ENCODE data around the gene PRDM15.

The PRDM15 gene

DNA sequence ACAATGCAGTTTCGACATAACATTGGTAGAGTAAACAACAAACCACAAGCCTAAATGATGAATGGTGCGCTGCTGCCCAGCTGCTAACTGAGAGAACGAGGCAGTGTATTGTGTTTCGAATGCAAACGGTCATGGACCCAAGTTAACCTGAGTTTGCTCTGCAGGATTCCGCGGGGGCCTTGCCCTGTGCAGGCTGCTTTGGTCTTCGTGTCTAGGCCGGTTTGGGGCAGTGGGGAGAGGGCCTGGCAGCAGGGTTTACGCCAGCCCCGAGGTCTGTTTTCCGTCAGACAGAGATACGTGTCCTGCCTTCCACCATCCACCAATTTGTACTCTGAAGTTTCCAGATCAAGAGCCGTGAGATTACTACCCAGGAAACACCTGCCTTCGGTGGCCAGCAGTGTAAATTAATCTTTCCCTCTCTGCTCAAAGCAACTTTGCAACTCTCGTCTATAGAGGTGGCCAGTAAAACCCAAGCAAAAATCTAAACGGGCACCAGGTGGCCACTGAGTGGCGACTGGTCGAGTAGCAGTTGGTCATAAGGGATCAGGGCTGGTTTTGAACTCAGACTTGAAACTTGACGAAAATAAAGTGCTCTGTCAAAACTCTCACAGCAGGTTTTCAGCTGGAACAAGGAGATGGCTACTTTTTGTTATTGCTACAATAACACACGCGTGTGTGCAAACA is 6.3 kb upstream of the PRDM15 start:
- no peak for DNase-seq

DNA sequence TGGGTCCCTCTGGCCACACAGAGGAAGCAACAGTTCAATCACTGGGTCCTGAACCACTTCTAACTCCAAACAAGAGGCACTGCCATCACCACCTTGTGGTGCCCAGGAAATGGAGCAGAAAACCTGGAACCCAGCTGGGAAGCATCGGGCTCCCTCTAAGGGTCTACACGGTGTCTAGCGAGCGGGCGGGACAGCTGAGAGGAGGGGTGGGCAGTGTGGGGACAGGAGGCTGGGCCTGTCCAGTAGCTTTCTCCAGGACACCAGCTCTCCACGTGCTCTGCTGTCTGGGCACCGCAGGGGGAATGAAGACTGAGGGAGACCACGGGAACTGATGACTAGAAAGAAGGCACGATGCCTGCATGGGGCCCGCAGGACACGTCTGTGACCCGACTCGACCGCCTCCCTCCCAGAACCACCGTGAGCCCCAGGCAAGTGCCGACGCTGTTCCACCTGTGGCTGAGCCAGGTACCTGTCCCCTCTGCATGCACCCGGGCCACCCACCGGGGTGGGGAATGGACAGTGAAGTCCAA is 5.4 kb upstream of the PRDM15 start:
- no peak for DNase-seq

DNA sequence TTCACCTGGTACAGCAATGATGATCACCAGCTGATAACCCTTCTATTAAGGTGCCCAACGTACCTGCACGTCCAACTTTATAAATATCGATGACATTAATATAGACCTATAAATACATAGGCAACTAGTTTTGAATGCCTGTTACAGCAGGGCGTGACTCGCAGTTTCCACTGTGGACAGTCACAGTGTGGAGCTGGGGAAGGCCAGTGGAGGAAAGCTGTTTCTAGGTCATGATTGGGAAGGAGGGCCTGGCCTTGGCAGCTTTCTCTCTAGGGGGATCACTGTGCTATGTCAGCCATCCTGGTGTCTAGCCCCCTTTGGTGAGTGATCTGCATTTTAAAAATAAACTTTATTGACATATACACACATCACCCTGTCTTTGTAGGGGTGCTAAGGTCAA is 4.4 kb upstream of the PRDM15 start:
- no peak for DNase-seq

DNA sequence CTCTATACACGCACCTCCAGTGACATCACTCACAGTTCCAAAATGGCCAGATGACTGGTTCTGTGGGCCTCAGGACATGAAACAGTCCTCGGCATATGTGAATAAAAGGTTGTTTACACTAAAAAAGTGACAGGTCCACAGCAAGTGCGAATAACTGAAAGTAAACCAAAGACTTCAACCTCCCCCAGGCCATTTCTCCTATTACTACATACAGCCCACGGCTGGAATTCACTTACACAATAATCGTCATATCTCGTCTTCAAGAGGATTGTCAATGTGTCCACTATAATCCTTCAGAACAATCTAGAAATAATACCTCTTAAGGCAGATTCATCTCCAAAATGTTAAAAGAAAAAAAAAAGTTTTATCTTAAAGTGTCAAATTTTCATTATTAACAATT is 1.9 kb upstream of the PRDM15 start:
- no peak for DNase-seq

DNA sequence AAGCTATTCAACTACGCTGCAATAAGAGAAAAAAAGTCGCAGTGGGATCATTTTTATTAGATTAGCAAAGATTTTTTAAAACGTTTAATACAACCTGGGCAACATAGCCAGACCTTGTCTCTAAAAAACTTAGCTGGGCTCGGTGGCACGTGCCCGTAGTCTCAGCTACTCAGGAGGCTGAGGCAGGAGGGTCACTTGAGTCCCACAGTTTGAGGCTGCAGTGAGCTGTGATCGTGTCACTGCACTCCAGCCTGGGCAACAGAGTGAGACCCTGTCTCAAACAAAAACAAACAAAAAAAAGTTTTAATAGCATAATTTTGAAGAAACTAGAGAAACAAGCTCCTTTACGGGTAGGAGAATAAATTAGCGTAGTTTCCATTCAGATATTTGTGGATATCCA is 1.0 kb upstream of the PRDM15 start:
- DNase-seq = no peak

DNA sequence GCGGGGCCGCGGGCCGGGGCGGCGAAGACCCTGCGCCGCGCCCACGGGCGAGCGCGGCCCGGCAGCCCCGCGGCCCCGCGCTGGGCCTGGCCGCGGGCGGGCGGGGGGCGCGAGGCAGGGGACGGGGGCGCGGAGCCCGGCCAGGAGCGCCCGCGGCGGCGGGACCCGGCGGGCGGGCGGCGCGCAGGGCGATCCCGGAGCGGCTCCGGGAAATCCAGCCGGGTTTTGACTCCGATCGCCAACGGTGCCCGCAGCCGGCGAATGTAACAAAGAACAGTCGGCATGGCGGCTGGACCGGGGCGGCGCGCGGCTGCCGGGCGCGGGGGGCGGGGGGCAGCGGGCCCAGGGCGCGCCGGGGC is 334 bp downstream of the PRDM15 start:
- DNase-seq = peak in 51 of 56 donors; percentile 36 to 87 (median 71)

DNA sequence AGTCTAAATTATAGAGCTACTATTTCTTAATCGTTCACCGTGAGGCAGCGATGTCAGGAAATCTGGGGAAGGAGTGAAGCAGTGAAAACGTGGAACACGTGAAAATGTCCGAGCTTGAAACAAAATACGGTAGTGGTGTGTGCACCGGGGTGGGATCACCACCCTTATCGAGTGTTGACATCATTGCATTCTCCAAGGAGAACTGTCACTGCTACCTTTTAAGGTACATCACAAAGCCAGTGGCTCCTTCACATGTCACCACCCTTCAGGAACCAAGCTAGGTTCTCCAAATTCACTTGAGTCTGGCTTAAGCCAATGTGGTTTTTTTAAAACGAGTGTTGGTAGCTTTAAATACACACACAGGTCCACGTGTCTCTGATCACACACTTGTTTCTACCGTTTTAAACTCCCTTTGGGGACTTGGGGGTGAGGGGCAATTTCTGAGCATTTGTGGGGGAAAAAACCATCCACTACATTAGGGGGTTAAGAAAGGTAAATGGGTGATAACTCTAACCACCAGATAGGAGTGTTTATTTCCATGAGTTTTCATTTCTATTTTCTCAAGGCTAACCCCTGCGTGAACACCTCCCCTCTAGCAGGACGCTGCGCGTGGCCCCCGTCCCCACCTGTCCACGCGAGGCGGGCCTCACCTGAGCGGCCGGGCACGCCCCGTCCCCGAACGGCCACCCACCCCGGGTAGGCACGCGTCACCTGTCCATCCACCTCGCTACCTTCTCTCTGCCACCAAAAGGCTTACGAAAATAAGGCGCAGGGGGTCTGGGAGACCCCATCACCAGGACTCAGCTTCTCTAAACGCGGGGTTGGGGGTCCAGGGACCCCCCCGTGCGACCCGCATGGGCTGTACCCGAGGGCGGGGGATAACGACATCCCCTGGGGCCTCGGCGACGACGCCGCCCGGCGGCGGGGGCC is 978 bp downstream of the PRDM15 start:
- peak in 17 of 56 donors; percentile 4 to 35 (median 24) for DNase-seq

DNA sequence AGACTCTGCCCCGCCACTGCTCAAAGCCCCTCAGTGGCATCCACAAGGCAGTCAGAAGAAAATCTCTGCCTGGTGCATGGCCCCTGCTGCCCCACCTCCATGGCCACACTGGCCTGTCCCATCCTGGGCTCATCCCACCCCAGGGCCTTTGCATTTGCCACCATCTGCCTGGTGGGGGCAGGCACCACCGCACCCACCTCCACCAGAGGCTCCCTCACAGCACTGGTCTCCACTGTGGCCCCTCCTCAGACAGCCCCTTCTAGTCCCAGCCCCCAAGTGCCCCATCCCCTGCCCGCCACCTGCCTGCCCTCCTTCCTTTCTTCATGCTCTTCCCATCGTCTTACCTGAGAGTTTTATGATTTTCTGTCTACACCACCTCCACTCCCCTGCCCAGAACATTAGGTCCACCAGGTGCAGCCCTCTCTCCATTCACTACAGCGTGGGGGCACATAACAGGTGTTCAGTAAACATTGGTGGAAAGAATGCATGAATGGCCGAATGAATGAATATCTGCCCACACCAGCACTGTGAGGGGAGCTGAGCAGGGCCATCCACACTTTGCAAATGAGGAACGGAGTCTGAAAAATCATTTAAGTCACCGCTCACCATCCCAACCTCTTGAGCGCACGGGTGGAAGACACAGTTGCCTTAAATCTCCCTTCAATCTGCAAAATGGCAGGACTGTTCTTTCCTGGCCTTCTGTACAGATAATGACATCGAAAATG is 2.1 kb downstream of the PRDM15 start:
- no peak for DNase-seq

DNA sequence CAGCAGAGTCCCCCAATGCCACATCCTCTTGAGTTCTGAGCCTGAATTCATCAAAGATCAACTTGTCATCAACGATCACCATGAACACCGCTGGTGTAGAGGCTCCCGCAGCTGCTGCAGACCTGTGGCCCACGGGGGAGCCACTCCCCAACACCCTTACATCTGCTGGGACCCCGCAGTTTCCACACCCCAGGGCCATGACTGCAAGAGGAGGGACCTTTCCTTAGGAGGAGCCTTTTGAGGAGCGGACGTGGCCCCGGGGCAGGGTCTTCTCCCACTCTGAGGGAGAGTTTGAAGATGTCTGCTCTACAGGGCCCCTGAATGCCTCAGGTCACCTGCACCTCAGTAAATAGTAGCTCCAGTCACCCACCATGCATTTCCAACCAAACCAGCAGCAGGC is 2.7 kb downstream of the PRDM15 start:
- DNase-seq = no peak

DNA sequence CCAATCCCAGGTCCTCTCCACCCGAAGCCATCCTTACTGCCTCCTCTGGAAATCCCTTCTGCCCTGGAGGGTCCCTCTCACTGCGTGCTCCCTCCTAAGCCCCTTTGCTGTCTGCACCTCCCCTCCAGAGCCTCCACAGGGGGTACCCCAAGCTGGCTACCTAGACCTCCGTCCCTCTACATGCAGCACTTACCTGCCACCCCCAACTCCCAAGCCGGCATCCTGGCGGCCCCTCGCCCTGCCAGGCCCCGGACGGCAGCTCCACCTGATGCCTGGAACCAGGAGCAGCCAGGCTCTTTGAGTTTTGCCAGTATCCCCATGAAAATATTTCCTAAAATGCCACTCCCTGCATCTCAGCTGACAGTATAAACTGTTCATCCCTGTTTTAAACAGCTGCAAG is 4.1 kb downstream of the PRDM15 start:
- no peak for DNase-seq

DNA sequence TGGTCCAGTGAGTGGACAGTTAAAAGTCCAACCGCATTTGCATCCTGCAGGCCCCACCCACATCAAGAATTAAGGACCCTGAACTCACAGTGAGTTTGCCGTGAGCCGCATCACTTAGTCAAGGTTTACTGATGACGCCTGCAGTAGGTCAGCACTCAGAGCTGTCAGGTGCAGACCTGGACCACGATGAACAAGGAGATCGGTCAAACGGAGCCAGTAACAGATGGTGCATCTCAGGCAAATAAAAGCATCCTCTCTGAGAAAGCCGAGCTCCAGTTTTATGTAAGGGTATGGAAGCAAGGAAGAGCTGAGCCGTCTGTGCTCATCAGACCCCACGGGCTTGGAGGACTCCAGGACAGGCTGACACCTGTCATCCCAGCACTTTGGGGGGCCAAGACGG is 4.5 kb downstream of the PRDM15 start:
- no peak for DNase-seq

DNA sequence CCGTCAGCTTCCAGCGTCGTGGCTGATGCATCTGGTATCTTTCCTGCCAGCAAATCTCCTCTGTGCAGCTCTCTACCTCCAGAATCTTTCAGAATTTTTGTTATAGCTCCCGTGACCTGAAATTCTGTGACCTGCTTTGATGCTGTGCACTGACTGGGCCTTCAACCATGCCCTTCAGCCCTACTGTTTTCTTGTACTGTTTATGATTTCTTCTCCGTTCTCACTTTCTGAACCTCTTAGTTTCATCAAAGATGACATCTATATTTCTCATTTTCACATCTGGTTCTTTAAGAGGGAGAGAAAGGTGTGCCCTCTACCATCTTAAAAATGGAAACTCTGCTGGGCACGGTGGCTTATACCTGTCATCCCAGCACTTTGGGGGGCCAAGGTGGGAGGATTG is 5.7 kb downstream of the PRDM15 start:
- DNase-seq = no peak

DNA sequence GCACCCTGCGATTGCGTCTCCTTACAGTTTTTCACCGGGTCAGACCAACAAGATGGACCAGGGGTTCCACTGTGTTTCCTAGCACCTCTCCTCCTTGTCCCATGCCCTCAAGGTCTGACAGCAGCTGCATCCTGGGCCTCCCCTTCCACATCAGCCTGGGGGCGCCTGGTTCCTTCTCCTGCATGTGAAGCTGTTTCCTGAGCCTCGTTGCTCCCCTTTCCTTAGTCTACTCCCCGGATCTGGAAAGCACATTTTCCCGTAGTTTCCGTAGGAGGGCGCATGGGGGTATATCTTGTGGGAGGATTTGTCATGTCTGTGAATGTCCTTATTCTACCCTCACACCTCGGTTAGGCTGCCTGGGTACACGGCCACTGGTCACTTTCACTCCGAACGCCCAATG is 6.1 kb downstream of the PRDM15 start:
- DNase-seq = no peak

DNA sequence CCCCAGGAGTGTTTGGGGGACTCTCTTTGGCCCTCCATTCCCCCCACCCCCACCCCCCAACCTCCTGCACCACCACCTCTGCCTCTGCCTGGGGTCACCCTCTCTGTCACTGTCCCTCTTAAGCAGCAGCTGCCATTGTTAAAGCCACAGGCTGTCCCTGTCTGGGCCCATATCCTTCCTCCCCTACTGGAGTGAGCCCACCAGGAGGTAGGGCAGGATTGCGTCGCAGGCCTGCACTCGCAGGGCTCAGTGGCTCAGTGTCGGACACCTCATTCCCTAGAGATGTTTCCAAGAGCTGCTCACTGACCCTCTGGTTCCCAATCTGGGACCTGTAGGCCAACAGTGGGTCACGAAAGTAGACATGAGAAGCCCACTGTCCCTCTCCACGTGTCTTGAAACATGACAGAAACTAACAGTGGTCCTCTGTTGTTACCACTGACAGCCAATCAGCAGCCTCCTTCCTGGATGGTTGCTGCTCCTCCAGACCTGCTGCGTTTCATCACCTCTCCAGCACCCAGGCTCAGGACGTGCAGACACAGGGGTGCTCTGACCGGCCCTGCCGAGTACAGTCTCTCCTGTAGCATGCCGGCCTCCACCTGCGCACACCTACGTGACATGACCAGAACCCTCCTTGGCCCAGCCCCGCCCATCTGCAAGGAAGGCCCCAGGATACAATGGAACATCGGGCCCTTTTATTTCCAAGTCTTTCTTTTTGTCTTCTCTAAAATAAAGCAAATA is 7.7 kb downstream of the PRDM15 start:
- no peak for DNase-seq

DNA sequence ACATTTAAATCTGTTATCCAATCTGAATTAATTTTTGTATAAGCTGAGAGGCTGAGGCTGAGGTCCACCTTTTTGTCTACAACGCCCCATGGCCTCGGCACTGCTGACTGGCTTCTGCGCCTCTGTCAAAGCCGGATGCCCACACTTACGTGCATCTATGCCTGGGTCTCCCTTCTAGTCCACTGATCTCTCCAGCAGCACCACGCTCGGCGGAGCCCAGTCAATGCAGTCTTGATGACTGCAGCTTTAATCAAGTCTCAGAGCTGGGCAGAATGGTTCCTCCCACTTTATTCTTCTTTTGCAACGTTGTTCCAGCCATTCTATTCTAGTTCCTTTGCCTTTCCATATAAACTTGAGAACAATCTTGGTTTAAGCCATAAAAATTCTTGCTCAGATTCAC is 9.4 kb downstream of the PRDM15 start:
- no peak for DNase-seq

DNA sequence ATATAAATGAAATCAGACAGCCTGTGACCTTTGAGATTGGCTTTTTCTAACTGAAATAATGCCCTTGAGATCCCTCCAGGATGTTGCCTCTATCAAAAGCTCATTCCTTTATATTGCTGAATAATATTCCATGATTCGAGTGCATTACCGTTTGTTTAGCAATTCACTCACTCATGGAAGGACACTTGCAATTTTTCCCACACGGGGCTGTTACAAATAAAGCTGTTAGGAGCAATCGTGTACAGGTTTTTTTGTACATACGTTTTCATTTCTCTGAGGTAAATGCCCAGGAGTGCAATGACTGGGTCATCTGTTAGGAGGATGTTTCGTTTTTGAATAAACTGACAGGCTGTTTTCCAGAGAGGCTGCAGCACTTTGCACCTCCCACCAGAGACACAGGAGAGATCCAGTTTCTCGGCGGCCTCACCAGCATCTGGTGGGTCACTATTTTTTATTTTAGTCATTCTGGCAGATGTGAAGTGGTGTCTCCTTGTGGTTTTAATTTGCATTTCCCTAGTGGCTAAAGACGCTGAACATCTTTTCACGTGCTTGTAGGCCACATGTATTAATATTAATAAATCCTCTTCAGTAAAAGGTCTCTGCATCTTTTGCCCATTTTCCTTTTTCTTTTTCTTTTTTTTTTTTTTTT is 11.0 kb downstream of the PRDM15 start:
- no peak for DNase-seq

DNA sequence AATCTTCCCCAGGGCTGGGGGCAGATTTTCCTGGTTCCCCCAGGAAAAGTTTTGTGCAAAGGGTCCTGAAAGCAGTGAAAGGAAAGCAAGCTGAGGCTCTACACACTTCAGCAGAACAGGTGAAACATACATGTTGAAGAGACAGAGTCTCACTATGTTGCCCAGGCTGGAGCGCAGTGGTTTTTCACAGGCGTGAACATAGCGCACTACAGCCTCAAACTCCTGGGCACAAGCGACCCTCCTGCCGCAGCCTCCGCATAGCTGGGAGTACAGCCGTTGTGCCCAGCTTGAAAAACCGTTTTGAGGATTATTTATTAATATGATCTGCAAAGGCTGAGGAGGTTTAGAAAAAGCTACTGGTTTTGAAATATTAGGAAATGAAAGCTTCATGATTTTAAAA is 11.8 kb downstream of the PRDM15 start:
- DNase-seq = no peak

DNA sequence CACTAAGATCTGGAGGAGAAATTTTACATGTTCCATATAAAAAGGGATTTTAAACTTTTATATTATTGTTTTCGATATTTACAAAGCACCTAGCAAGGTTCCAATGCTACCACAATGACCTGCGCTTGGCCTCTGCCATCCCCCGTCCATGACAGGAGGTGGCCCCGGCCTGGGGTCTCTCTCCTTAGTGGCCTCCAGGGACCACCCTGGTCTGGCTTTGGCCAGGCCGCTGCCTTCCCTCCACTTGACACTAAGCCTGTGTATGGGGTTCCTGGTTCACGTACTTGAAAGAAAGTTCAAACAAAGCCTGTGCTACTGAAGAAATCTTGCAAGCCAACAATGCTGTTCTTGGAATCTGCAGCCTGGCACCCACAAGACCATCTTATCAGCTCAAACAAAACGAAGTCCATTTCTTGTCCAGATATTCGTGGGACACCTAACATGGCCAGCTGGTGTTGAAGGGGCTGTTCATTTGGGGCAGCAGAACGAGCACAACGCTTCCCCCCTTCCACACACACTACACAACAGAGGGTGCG is 12.8 kb downstream of the PRDM15 start:
- no peak for DNase-seq

DNA sequence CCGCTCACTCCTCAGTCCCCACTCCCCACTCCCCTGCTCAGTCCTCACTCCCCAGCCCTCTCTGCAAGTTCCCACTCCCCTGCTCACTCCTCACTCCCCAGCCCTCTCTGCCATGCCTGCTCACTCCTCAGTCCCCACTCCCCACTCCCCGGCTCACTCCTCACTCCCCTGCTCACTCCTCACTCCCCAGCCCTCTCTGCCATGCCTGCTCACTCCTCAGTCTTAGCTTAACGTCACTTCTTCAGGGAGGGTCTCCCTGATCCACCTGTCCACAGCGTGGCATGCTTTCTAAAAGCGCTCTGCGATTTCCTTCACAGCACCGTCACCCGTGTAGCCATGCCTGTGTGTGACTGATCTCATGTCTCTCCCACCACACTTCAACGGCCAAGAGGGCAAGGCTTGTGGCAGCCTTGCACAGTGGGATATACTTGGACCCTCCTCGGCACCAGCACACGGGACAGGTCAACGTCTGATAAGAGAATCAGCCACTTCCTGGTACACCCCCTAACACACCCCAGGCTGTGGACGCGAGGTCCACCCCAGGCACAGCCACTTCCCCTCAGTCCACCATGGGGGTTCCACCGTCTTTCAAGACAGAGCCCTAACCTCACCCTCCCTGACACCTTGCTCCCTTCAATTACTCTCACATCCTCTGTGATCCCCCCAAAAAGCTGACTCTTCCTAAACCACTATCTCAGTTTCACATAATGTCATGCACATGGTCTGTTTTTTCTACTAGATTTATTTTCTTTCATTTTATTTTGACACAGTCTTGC is 14.0 kb downstream of the PRDM15 start:
- DNase-seq = no peak
